NCI-H460 (cell line): ENCODE results near the gene ZMIZ1. TPM values are rescaled to one million over a fixed set of nuclear protein-coding genes. Genes with fewer than 3 reads are reported as not detected.
"Not testable (repeated sequence)": the region's sequence is repeated elsewhere in the genome, so short reads cannot be mapped to it uniquely, and the experiment has no call there.

Source experiments
- DNase-seq: peaks from one replicate; pipeline ENCODE4 v3.0.0-alpha.2; 2016; ENCODE audit warnings: low read depth; ENCODE audit errors: extremely low read depth
- total RNA-seq: library from RNA; depleted of rRNA; stranded (reverse); fragments of >200 nt; shearing (Covaris generic); gene quantifications from 2 replicates; pipeline ENCODE4 v1.2.3, GENCODE V29; 2014

Gene ZMIZ1
- total RNA-seq, 1 experiment from 2014 or later = 33.8 TPM

GRCh38 chr10:79030705-79031104 lies 38.1 kb upstream of the ZMIZ1 start:
- no peak for DNase-seq

GRCh38 chr10:79031723-79032122 lies 37.0 kb upstream of the ZMIZ1 start:
- no peak for DNase-seq

GRCh38 chr10:79034271-79034876 lies 34.4 kb upstream of the ZMIZ1 start:
- no peak for DNase-seq

- DNase-seq = not testable (repeated sequence)
Measured at GRCh38 chr10:79036416-79036815, 32.4 kb upstream of the ZMIZ1 start.

GRCh38 chr10:79038104-79038840 lies 30.5 kb upstream of the ZMIZ1 start:
- no peak for DNase-seq

GRCh38 chr10:79038841-79039201 lies 29.9 kb upstream of the ZMIZ1 start:
- DNase-seq = no peak

- no peak for DNase-seq
Measured at GRCh38 chr10:79042639-79043411, 25.9 kb upstream of the ZMIZ1 start.

- DNase-seq = no peak
Measured at GRCh38 chr10:79044036-79044632, 24.6 kb upstream of the ZMIZ1 start.

GRCh38 chr10:79044846-79045245 lies 23.9 kb upstream of the ZMIZ1 start:
- no peak for DNase-seq

GRCh38 chr10:79045566-79046175 lies 23.1 kb upstream of the ZMIZ1 start:
- no peak for DNase-seq

- DNase-seq = no peak
Measured at GRCh38 chr10:79046326-79046725, 22.4 kb upstream of the ZMIZ1 start.

- DNase-seq = no peak
Measured at GRCh38 chr10:79046741-79047583, 21.8 kb upstream of the ZMIZ1 start.

GRCh38 chr10:79047584-79047874 lies 21.2 kb upstream of the ZMIZ1 start:
- no peak for DNase-seq

GRCh38 chr10:79047875-79048638 lies 20.7 kb upstream of the ZMIZ1 start:
- DNase-seq = no peak

- DNase-seq = no peak
Measured at GRCh38 chr10:79048639-79049550, 19.9 kb upstream of the ZMIZ1 start.

- DNase-seq = no peak
Measured at GRCh38 chr10:79049931-79050895, 18.6 kb upstream of the ZMIZ1 start.

- DNase-seq = no peak
Measured at GRCh38 chr10:79050896-79051555, 17.7 kb upstream of the ZMIZ1 start.
